PC-3 (cell line): ENCODE data around the gene STRIP1.

Experiments
- CTCF ChIP-seq: fragments of 300-600 bp; sonication (generic); conservative IDR thresholded peaks from 2 replicates; pipeline ENCODE4 v1.5.1; 2017; ENCODE audit warnings: antibody characterized with exemption, low read depth, mild to moderate bottlenecking, low read length
- EZH2 ChIP-seq: fragments of 300-600 bp; sonication (generic); IDR thresholded peaks from one replicate; pipeline ENCODE4 v1.6.1; 2017; ENCODE audit warnings: antibody characterized with exemption, mild to moderate bottlenecking, low read length; ENCODE audit not compliant: unreplicated experiment
- EZH2phosphoT487 ChIP-seq: fragments of 300-600 bp; sonication (generic); IDR thresholded peaks from 2 replicates; pipeline ENCODE4 v1.6.1; 2018; ENCODE audit warnings: mild to moderate bottlenecking, antibody characterized with exemption, low read length, borderline replicate concordance

- TF ChIP-seq CTCF (no peak), EZH2 (no peak), EZH2phosphoT487 (no peak)
These were observed 48.4 kb upstream of the STRIP1 start for GRCh38 chr1:109986054-109986444.
